Erythroblast (primary cell): ENCODE data around the gene NFIA.

Source experiments
- GATA1 ChIP-seq: IDR thresholded peaks from 2 replicates; pipeline ENCODE4 v1.6.1; 2011; ENCODE audit warnings: low read depth, mild to moderate bottlenecking, control low read depth, low read length, moderate library complexity
- POLR2A ChIP-seq: IDR thresholded peaks from 2 replicates; pipeline ENCODE4 v1.6.1; 2011; ENCODE audit warnings: mild to moderate bottlenecking, low read length

GRCh38 chr1:61156576-61157467, 74.5 kb downstream of the NFIA start:
- TF ChIP-seq POLR2A (no peak), GATA1 (no peak)
